ENCODE results near the gene ZBTB34.

- no peak for TF ChIP-seq POLR2AphosphoS5 (IDR thresholded peaks at IDR 0.05; ENCODE audit: borderline replicate concordance, low read depth, low read length)
- TF ChIP-seq EZH2 (IDR thresholded peaks at IDR 0.05): no peak
- no peak for TF ChIP-seq FOXP2 (optimal IDR thresholded peaks at IDR 0.05; ENCODE audit: control extremely low read depth, extremely low read length, insufficient read depth)
Measured at GRCh38 chr9:126842977-126843799, 17.3 kb upstream of the ZBTB34 start.

All from SK-N-MC (cell line).